Hindlimb muscle (tissue), 1 donor: ENCODE data around the gene CCDC106. TPM values are rescaled to one million over a fixed set of nuclear protein-coding genes. Genes with fewer than 3 reads are reported as not detected.

Experiments used
- DNase-seq: peaks from one replicate; pipeline ENCODE4 v3.0.0-alpha.2; 2013
- polyA plus RNA-seq: library from polyadenylated mRNA; unstranded; fragments of 120-200 nt; gene quantifications from one replicate; pipeline ENCODE4 v1.2.1, GENCODE V29; 2013; ENCODE audit not compliant: insufficient read length

Gene CCDC106
- polyA plus RNA-seq, 1 donor, result 16.1 TPM

- no peak for DNase-seq
These were observed 10.5 kb upstream of the CCDC106 start for GRCh38 chr19:55637534-55637933.

GRCh38 chr19:55638864-55639359 lies 9.1 kb upstream of the CCDC106 start:
- DNase-seq, result no peak

- DNase-seq, result peak; percentile 77
These were observed 7.9 kb upstream of the CCDC106 start for GRCh38 chr19:55640043-55640576.

- DNase-seq, result peak; percentile 84
These were observed 7.2 kb upstream of the CCDC106 start, which contains the start of gene ZNF580 for GRCh38 chr19:55640577-55641425. TSS of gene ZNF580 (plus strand) at chr19:55641002. CDS start at chr19:55642509, 1,507 bp downstream.

- DNase-seq, result no peak
These were observed 6.4 kb upstream of the CCDC106 start for GRCh38 chr19:55641426-55642152.

- no peak for DNase-seq
These were observed 5.6 kb upstream of the CCDC106 start for GRCh38 chr19:55642153-55643002.

GRCh38 chr19:55643003-55643886 lies 4.8 kb upstream of the CCDC106 start, which contains the start of gene ZNF581:
TSS of gene ZNF581 (plus strand) at chr19:55643649. CDS start at chr19:55644572, 923 bp downstream.
- DNase-seq, result peak; percentile 83

- DNase-seq, result no peak
These were observed 4.2 kb upstream of the CCDC106 start for GRCh38 chr19:55643887-55644176.

GRCh38 chr19:55644191-55644833 lies 3.7 kb upstream of the CCDC106 start:
- DNase-seq, result no peak

GRCh38 chr19:55644842-55645511 lies 3.0 kb upstream of the CCDC106 start:
- no peak for DNase-seq

- DNase-seq, result no peak
These were observed 2.5 kb upstream of the CCDC106 start for GRCh38 chr19:55645512-55645881.

- no peak for DNase-seq
These were observed 902 bp upstream of the CCDC106 start for GRCh38 chr19:55646889-55647731.

- DNase-seq, result no peak
These were observed 714 bp downstream of the CCDC106 start for GRCh38 chr19:55648585-55649267.

- no peak for DNase-seq
These were observed 1.5 kb downstream of the CCDC106 start for GRCh38 chr19:55649268-55650125.

GRCh38 chr19:55650126-55650557 lies 2.1 kb downstream of the CCDC106 start:
- no peak for DNase-seq

GRCh38 chr19:55650602-55651230 lies 2.7 kb downstream of the CCDC106 start:
- no peak for DNase-seq

- DNase-seq, result no peak
These were observed 3.2 kb downstream of the CCDC106 start for GRCh38 chr19:55651236-55651635.
